Smooth muscle cell (in vitro differentiated cells): ENCODE measurements around the gene WDR18. TPM values are rescaled to one million over a fixed set of nuclear protein-coding genes. Genes with fewer than 3 reads are reported as not detected.

Experiments
- DNase-seq: peaks from one replicate; lab custom pipeline; 2025; ENCODE audit not compliant: unreplicated experiment; lab: John Stamatoyannopoulos, UW
- H2AFZ ChIP-seq: fragments of 200-600 bp; sonication (generic); 2 replicates; pipeline ENCODE4 v1.6.0; 2016; ENCODE audit warnings: antibody characterized with exemption, low read depth, mild to moderate bottlenecking
- H3F3A ChIP-seq: fragments of 200-600 bp; sonication (generic); 2 replicates; pipeline ENCODE4 v1.6.0; 2017; ENCODE audit warnings: antibody characterized with exemption, low read depth
- H3K27ac ChIP-seq: fragments of 200-600 bp; sonication (generic); 2 replicates; pipeline ENCODE4 v1.5.1; 2016; ENCODE audit warnings: low read depth, mild to moderate bottlenecking
- H3K27me3 ChIP-seq: fragments of 200-600 bp; sonication (generic); 2 replicates; pipeline ENCODE4 v1.6.1; 2016; ENCODE audit warnings: low read depth, mild to moderate bottlenecking
- H3K36me3 ChIP-seq: fragments of 200-600 bp; sonication (generic); 2 replicates; pipeline ENCODE4 v1.5.1; 2016; ENCODE audit warnings: low read depth
- H3K4me1 ChIP-seq: fragments of 200-600 bp; sonication (generic); 2 replicates; pipeline ENCODE4 v1.5.1; 2016; ENCODE audit warnings: low read depth
- H3K4me2 ChIP-seq: fragments of 200-600 bp; sonication (generic); 2 replicates; pipeline ENCODE4 v1.6.0; 2016; ENCODE audit warnings: mild to moderate bottlenecking
- H3K4me3 ChIP-seq: fragments of 200-600 bp; sonication (generic); 2 replicates; pipeline ENCODE4 v1.5.1; 2016; ENCODE audit warnings: mild to moderate bottlenecking
- H3K79me2 ChIP-seq: fragments of 200-600 bp; sonication (generic); 2 replicates; pipeline ENCODE4 v1.6.0; 2016; ENCODE audit warnings: low read depth, mild to moderate bottlenecking
- H3K9ac ChIP-seq: fragments of 200-600 bp; sonication (generic); 2 replicates; pipeline ENCODE4 v1.6.0; 2016; ENCODE audit warnings: low read depth
- H3K9me3 ChIP-seq: fragments of 200-600 bp; sonication (generic); replicated peaks from 2 replicates; pipeline ENCODE4 v1.5.1; 2016; ENCODE audit warnings: low read depth
- H4K20me1 ChIP-seq: fragments of 200-600 bp; sonication (generic); 2 replicates; pipeline ENCODE4 v1.6.0; 2016; ENCODE audit warnings: low read depth
- CTCF ChIP-seq: fragments of 200-600 bp; sonication (generic); IDR thresholded peaks from 2 replicates; pipeline ENCODE4 v1.5.1; 2017; ENCODE audit warnings: borderline replicate concordance, mild to moderate bottlenecking, antibody characterized with exemption; ENCODE audit not compliant: insufficient read depth, poor library complexity, severe bottlenecking
- WGBS: methylation state at CpG from one replicate; pipeline ENCODE4 v1.1.7; 2016; ENCODE audit warnings: low lambda C conversion rate; 5-methylcytosine and 5-hydroxymethylcytosine counted together
- polyA plus RNA-seq: library from polyadenylated mRNA; unstranded; fragments of >200 nt; fragmentation: Nextera tagmentation; extraction: Ambion mirVana; gene quantifications from 2 replicates; pipeline ENCODE4 v1.2.1, GENCODE V29; 2016
- total RNA-seq: library from RNA; depleted of rRNA; stranded (reverse); fragments of >200 nt; gene quantifications from 2 replicates; pipeline ENCODE4 v1.2.3, GENCODE V29; 2014

WDR18 gene
- total and polyA plus RNA-seq, 2 experiments from 2014 or later = 69.4 to 160 TPM

GRCh38 chr19:958967-959855 is 24.9 kb upstream of the WDR18 start:
- DNase-seq = no peak
- H4K20me1 ChIP-seq = peaks cover 47% of the 10 kb centered on the region

GRCh38 chr19:960020-960419 is 24.1 kb upstream of the WDR18 start:
- Histone ChIP-seq H3K4me1 (peaks cover 29% of the 10 kb centered on the region), H3K36me3 (no peaks in the 10 kb centered on the region), H3K9ac (no peak overlapping the region), H3F3A (peaks cover 28% of the 10 kb centered on the region), H3K4me3 (peak overlapping the region; percentile 19), H3K27ac (peak overlapping the region; percentile 65), H3K4me2 (peak overlapping the region; percentile 76), H3K27me3 (no peaks in the 10 kb centered on the region), H3K79me2 (peaks cover 78% of the 10 kb centered on the region), H4K20me1 (peaks cover 47% of the 10 kb centered on the region), H2AFZ (no peak overlapping the region), H3K9me3 (no peaks in the 10 kb centered on the region)
- no peak for DNase-seq
- WGBS = 67% methylated on average over 12 of the region's 12 CpGs
- no peak for TF ChIP-seq CTCF

More at GRCh38 chr19:958967-959855, 24.9 kb upstream of the WDR18 start:
- Histone ChIP-seq H3K27ac (peak overlapping the region; percentile 65), H3K9ac (no peak overlapping the region), H3K27me3 (no peaks in the 10 kb centered on the region), H3K4me3 (peak overlapping the region; percentile 19), H3K4me1 (peaks cover 37% of the 10 kb centered on the region), H3K36me3 (no peaks in the 10 kb centered on the region), H2AFZ (no peak overlapping the region), H3F3A (peaks cover 28% of the 10 kb centered on the region), H3K79me2 (peaks cover 84% of the 10 kb centered on the region), H3K4me2 (peak overlapping the region; percentile 76), H3K9me3 (no peaks in the 10 kb centered on the region)
- 67% methylated on average over 36 of the region's 36 CpGs for WGBS
- no peak for TF ChIP-seq CTCF

GRCh38 chr19:960601-960938 is 23.6 kb upstream of the WDR18 start:
- H3K9ac ChIP-seq = no peak overlapping the region
- no peak overlapping the region for H2AFZ ChIP-seq
- peak overlapping the region; percentile 65 for H3K27ac ChIP-seq
- peaks cover 76% of the 10 kb centered on the region for H3K79me2 ChIP-seq
- peak overlapping the region; percentile 19 for H3K4me3 ChIP-seq
- peak overlapping the region; percentile 76 for H3K4me2 ChIP-seq
- TF ChIP-seq CTCF = no peak
- H3K4me1 ChIP-seq = peaks cover 24% of the 10 kb centered on the region
- H4K20me1 ChIP-seq = peaks cover 44% of the 10 kb centered on the region
- no peak for DNase-seq
- peaks cover 22% of the 10 kb centered on the region for H3F3A ChIP-seq
- no peaks in the 10 kb centered on the region for H3K9me3 ChIP-seq
- no peaks in the 10 kb centered on the region for H3K36me3 ChIP-seq
- H3K27me3 ChIP-seq = no peaks in the 10 kb centered on the region
- 85% methylated on average over 7 of the region's 8 CpGs for WGBS
